ENCODE measurements around the gene ACP4.
"Not testable (repeated sequence)": the region's sequence is repeated elsewhere in the genome, so short reads cannot be mapped to it uniquely, and the experiment has no call there.

The ACP4 gene

GRCh38 chr19:50790396-50790795, at the start of gene ACP4:
Gene ACP4 (plus strand): TSS chr19:50790415. CDS start chr19:50790415, 0 bp downstream.
- DNase-seq: no peak

- DNase-seq: no peak
These were observed 48.9 kb upstream of the ACP4 start for GRCh38 chr19:50741179-50741933.

GRCh38 chr19:50743537-50743936, 46.7 kb upstream of the ACP4 start:
- no peak for DNase-seq

GRCh38 chr19:50745221-50745620, 45.0 kb upstream of the ACP4 start:
- no peak for DNase-seq

GRCh38 chr19:50747141-50747540, 43.1 kb upstream of the ACP4 start:
- not testable (repeated sequence) for DNase-seq

GRCh38 chr19:50749490-50749889, 40.7 kb upstream of the ACP4 start:
- no peak for DNase-seq

GRCh38 chr19:50750010-50750409, 40.2 kb upstream of the ACP4 start:
- no peak for DNase-seq

- DNase-seq: no peak
These were observed 36.3 kb upstream of the ACP4 start for GRCh38 chr19:50753879-50754278.

GRCh38 chr19:50756244-50756643, 34.0 kb upstream of the ACP4 start:
- DNase-seq: not testable (repeated sequence)

- DNase-seq: not testable (repeated sequence)
These were observed 32.6 kb upstream of the ACP4 start for GRCh38 chr19:50757624-50758023.

- DNase-seq: not testable (repeated sequence)
These were observed 31.1 kb upstream of the ACP4 start for GRCh38 chr19:50759076-50759475.

- no peak for DNase-seq
These were observed 30.3 kb upstream of the ACP4 start for GRCh38 chr19:50759886-50760285.

GRCh38 chr19:50761501-50761900, 28.7 kb upstream of the ACP4 start:
- DNase-seq: not testable (repeated sequence)

GRCh38 chr19:50763521-50763920, 26.7 kb upstream of the ACP4 start:
- DNase-seq: not testable (repeated sequence)

- DNase-seq: no peak
These were observed 25.8 kb upstream of the ACP4 start for GRCh38 chr19:50764409-50764808.

- DNase-seq: not testable (repeated sequence)
These were observed 23.5 kb upstream of the ACP4 start for GRCh38 chr19:50766746-50767145.

- DNase-seq: not testable (repeated sequence)
These were observed 23.0 kb upstream of the ACP4 start for GRCh38 chr19:50767263-50767662.

- no peak for DNase-seq
These were observed 21.9 kb upstream of the ACP4 start for GRCh38 chr19:50768277-50768676.

GRCh38 chr19:50770164-50770563, 20.1 kb upstream of the ACP4 start, which contains the start of gene GPR32:
Gene GPR32 (plus strand): TSS chr19:50770464. CDS start chr19:50770601, 137 bp downstream.
- DNase-seq: not testable (repeated sequence)

- DNase-seq: no peak
These were observed 19.3 kb upstream of the ACP4 start for GRCh38 chr19:50770888-50771287.

GRCh38 chr19:50772476-50772875, 17.7 kb upstream of the ACP4 start:
- DNase-seq: no peak

GRCh38 chr19:50772912-50773311, 17.3 kb upstream of the ACP4 start:
- DNase-seq: not testable (repeated sequence)

- DNase-seq: not testable (repeated sequence)
These were observed 16.8 kb upstream of the ACP4 start for GRCh38 chr19:50773454-50773853.

GRCh38 chr19:50776131-50776530, 14.1 kb upstream of the ACP4 start:
- no peak for DNase-seq

- DNase-seq: no peak
These were observed 13.0 kb upstream of the ACP4 start for GRCh38 chr19:50777261-50777660.
